ENCODE data around the gene ZNRF4.

GRCh38 chr19:5456130-5456840 is 1.1 kb downstream of the ZNRF4 start:
- TF ChIP-seq CTCF (IDR thresholded peaks at IDR 0.05) (no peak), POLR2A (IDR thresholded peaks at IDR 0.05) (no peak)
